H1 (cell line): Measurements from ENCODE around the gene OOSP4A. TPM values are rescaled to one million over a fixed set of nuclear protein-coding genes. Genes with fewer than 3 reads are reported as not detected.

Source experiments
- CTCF ChIA-PET: fragments of 300-600 bp; sonication (Branson Sonifier 250); formaldehyde crosslinking; loops from one replicate; lab custom pipeline; 2021; ENCODE audit not compliant: partially characterized antibody; lab: Charles Lee
- POLR2A ChIA-PET: fragments of 300-600 bp; sonication (Branson Sonifier 250); formaldehyde crosslinking; loops from one replicate; lab custom pipeline; 2021; ENCODE audit warnings: inconsistent platforms; ENCODE audit not compliant: partially characterized antibody; lab: Charles Lee
- DNase-seq, 2 experiments: peaks; one replicate each; pipeline versions ENCODE4 v3.0.0 to v3.0.0-alpha.2; 2010 to 2022; ENCODE audit warnings: low spot score in 2 of 2, low read depth in 1 of 2, mixed read lengths in 1 of 2
- FAIRE-seq: peaks from 2 replicates; lab custom pipeline; 2011; peaks lifted over from hg19 to GRCh38; lab: Jason Lieb, UNC
- H2AFZ ChIP-seq: 2 replicates; pipeline ENCODE4 v1.8.1; 2012; ENCODE audit warnings: low read length, inconsistent platforms
- H2AK5ac ChIP-seq: 2 replicates; pipeline ENCODE4 v1.6.1; 2013; ENCODE audit warnings: low read depth, low read length
- H2BK120ac ChIP-seq: replicated peaks from 2 replicates; pipeline ENCODE3; 2013; ENCODE audit warnings: low read depth, low read length, inconsistent platforms
- H2BK12ac ChIP-seq: 2 replicates; pipeline ENCODE4 v1.6.1; 2013; ENCODE audit warnings: low read depth, low read length
- H2BK15ac ChIP-seq: 2 replicates; pipeline ENCODE4 v1.6.1; 2013; ENCODE audit warnings: low read length
- H2BK20ac ChIP-seq: 2 replicates; pipeline ENCODE4 v1.6.1; 2013; ENCODE audit warnings: low read length
- H2BK5ac ChIP-seq: 2 replicates; pipeline ENCODE4 v1.6.1; 2013; ENCODE audit warnings: low read depth, low read length
- H3K14ac ChIP-seq: 2 replicates; pipeline ENCODE4 v1.6.1; 2013; ENCODE audit warnings: inconsistent platforms; ENCODE audit not compliant: insufficient read length
- H3K18ac ChIP-seq: 2 replicates; pipeline ENCODE4 v1.6.1; 2013; ENCODE audit warnings: low read length; ENCODE audit errors: extremely low read depth
- H3K23ac ChIP-seq: 2 replicates; pipeline ENCODE4 v1.6.1; 2013; ENCODE audit warnings: inconsistent platforms; ENCODE audit not compliant: insufficient read length
- H3K23me2 ChIP-seq: 2 replicates; pipeline ENCODE4 v1.6.1; 2013; ENCODE audit warnings: low read depth, low read length
- H3K27ac ChIP-seq: 2 replicates; pipeline ENCODE4 v1.6.1; 2011; ENCODE audit warnings: low read depth, low read length, inconsistent platforms
- H3K27me3 ChIP-seq, 4 experiments: replicated peaks in 1 of 4; 1 replicate in 1 of 4; 2 replicates in 3 of 4; pipeline versions ENCODE4 v1.6.1 to v1.8.1; 2011 to 2013; ENCODE audit warnings: low read length in 3 of 4, mild to moderate bottlenecking in 3 of 4, inconsistent platforms in 2 of 4, mixed read lengths in 2 of 4, moderate library complexity in 1 of 4; ENCODE audit not compliant: control insufficient read depth in 3 of 4, insufficient read depth in 3 of 4; ENCODE audit errors: extremely low read depth in 1 of 4
- H3K36me3 ChIP-seq, 4 experiments: 2 replicates each; pipeline versions ENCODE4 v1.6.1 to v1.8.1; 2011 to 2013; ENCODE audit warnings: mild to moderate bottlenecking in 4 of 4, low read length in 3 of 4, moderate library complexity in 2 of 4, control low read depth in 1 of 4, inconsistent platforms in 1 of 4; ENCODE audit not compliant: insufficient read depth in 4 of 4, control insufficient read depth in 2 of 4
- H3K4ac ChIP-seq: replicated peaks from 2 replicates; pipeline ENCODE3; 2013; ENCODE audit warnings: low read length, low read depth, mixed read lengths, inconsistent platforms; ENCODE audit not compliant: insufficient read length
- H3K4me1 ChIP-seq, 4 experiments: replicated peaks in 1 of 4; 1 replicate in 1 of 4; 2 replicates in 3 of 4; pipeline versions ENCODE4 v1.6.1 to v1.8.1; 2011 to 2013; ENCODE audit warnings: low read length in 3 of 4, inconsistent platforms in 2 of 4, mixed read lengths in 1 of 4; ENCODE audit not compliant: insufficient read depth in 4 of 4, control insufficient read depth in 3 of 4
- H3K4me2 ChIP-seq, 2 experiments: 2 replicates each; pipeline versions ENCODE4 v1.6.1 to v1.8.1; 2011 to 2013; ENCODE audit warnings: low read depth in 2 of 2, low read length in 2 of 2, control low read depth in 1 of 2, inconsistent platforms in 1 of 2, mild to moderate bottlenecking in 1 of 2; ENCODE audit not compliant: insufficient read depth in 1 of 2
- H3K4me3 ChIP-seq, 4 experiments: fragments of 200-600, 300-600 bp in 1 of 4; sonication (generic), shearing (Covaris generic), sonication (Bioruptor Twin) in 1 of 4; 2 replicates each; pipeline versions ENCODE4 v1.5.1 to v1.8.1; 2011 to 2016; ENCODE audit warnings: low read length in 4 of 4, low read depth in 3 of 4, control low read depth in 2 of 4, inconsistent platforms in 2 of 4, mild to moderate bottlenecking in 2 of 4, mixed read lengths in 1 of 4, moderate library complexity in 1 of 4; ENCODE audit not compliant: insufficient read depth in 2 of 4; ENCODE audit errors: extremely low read depth in 1 of 4
- H3K56ac ChIP-seq: replicated peaks from 2 replicates; pipeline ENCODE3; 2013; ENCODE audit warnings: low read depth, mild to moderate bottlenecking, mixed read lengths, low read length, inconsistent platforms; ENCODE audit not compliant: insufficient read length
- H3K79me1 ChIP-seq: 2 replicates; pipeline ENCODE4 v1.6.1; 2013; ENCODE audit warnings: low read depth, low read length, control low read depth
- H3K79me2 ChIP-seq, 2 experiments: 2 replicates each; pipeline versions ENCODE4 v1.6.1 to v1.8.1; 2012 to 2013; ENCODE audit warnings: low read length in 2 of 2, mild to moderate bottlenecking in 2 of 2, inconsistent platforms in 1 of 2; ENCODE audit not compliant: insufficient read depth in 2 of 2, control insufficient read depth in 1 of 2
- H3K9ac ChIP-seq, 4 experiments: replicated peaks in 1 of 4; 1 replicate in 1 of 4; 2 replicates in 3 of 4; pipeline versions ENCODE4 v1.6.1 to v1.8.1; 2011 to 2013; ENCODE audit warnings: low read depth in 3 of 4, low read length in 3 of 4, control low read depth in 2 of 4, mild to moderate bottlenecking in 2 of 4, moderate library complexity in 2 of 4, inconsistent platforms in 1 of 4; ENCODE audit errors: extremely low read depth in 1 of 4
- H3K9me3 ChIP-seq, 2 experiments: 2 replicates each; pipeline versions ENCODE4 v1.6.1 to v1.8.1; 2012 to 2013; ENCODE audit warnings: mild to moderate bottlenecking in 2 of 2, moderate library complexity in 2 of 2, control low read depth in 1 of 2, inconsistent platforms in 1 of 2, low read depth in 1 of 2, low read length in 1 of 2, mixed read lengths in 1 of 2; ENCODE audit not compliant: insufficient read depth in 2 of 2
- H4K20me1 ChIP-seq, 2 experiments: replicated peaks in 1 of 2; 2 replicates each; pipeline versions ENCODE3 to v1.8.1; 2011 to 2013; ENCODE audit warnings: inconsistent platforms in 2 of 2, low read length in 2 of 2, mild to moderate bottlenecking in 1 of 2; ENCODE audit not compliant: insufficient read depth in 2 of 2, control insufficient read depth in 1 of 2
- H4K5ac ChIP-seq: 2 replicates; pipeline ENCODE4 v1.6.1; 2013; ENCODE audit warnings: low read length, low read depth, mixed read lengths, inconsistent platforms; ENCODE audit not compliant: insufficient read length
- H4K8ac ChIP-seq: 2 replicates; pipeline ENCODE4 v1.8.0; 2013; ENCODE audit warnings: mild to moderate bottlenecking, moderate library complexity, low read length, inconsistent platforms; ENCODE audit not compliant: insufficient read depth; ENCODE audit errors: extremely low read depth
- H4K91ac ChIP-seq: replicated peaks from 2 replicates; pipeline ENCODE3; 2013; ENCODE audit warnings: low read length, mixed read lengths, inconsistent platforms; ENCODE audit not compliant: insufficient read length
- HDAC2 ChIP-seq, 2 experiments: fragments of 300-600 bp in 1 of 2; sonication (generic) in 1 of 2; IDR thresholded peaks; 2 replicates each; pipeline ENCODE4 v1.6.1; 2011 to 2012; ENCODE audit warnings: low read depth in 2 of 2, low read length in 2 of 2, mild to moderate bottlenecking in 2 of 2, moderate library complexity in 2 of 2, borderline replicate concordance in 1 of 2, inconsistent platforms in 1 of 2
- TAF1 ChIP-seq: IDR thresholded peaks from 2 replicates; pipeline ENCODE4 v1.6.1; 2011; ENCODE audit warnings: mild to moderate bottlenecking, low read depth, low read length
- WGBS, 2 experiments: shearing (Covaris generic) in 1 of 2; methylation state at CpG; one replicate each; pipeline versions ENCODE4 v1.1.6 to v1.1.7; 2013 to 2015; ENCODE audit warnings: low lambda C conversion rate in 2 of 2, mixed read lengths in 2 of 2, inconsistent platforms in 1 of 2, low coverage in 1 of 2, missing lambda C conversion rate in 1 of 2; ENCODE audit not compliant: insufficient replicate concordance in 2 of 2, insufficient coverage in 1 of 2, insufficient read length in 1 of 2; ENCODE audit errors: extremely low coverage in 1 of 2, missing lambda C conversion rate in 1 of 2; 5-methylcytosine and 5-hydroxymethylcytosine counted together
- polyA plus RNA-seq, 7 experiments: library from polyadenylated mRNA; depleted of rRNA in 3 of 7; stranded (reverse) in 5 of 7; unstranded in 2 of 7; fragments of >200 nt in 5 of 7; fragments of 200-250 nt in 2 of 7; gene quantifications; 1 replicate in 5 of 7; 2 replicates in 1 of 7; 4 replicates in 1 of 7; pipeline versions ENCODE4 v1.2.1 to v1.2.3, GENCODE V29; 2011 to 2013; ENCODE audit warnings: missing spikeins in 2 of 7, mixed read lengths in 2 of 7
- total RNA-seq: library from RNA; stranded (reverse); fragmentation: NEBNext Ultra II Directional; extraction: Animal tissue kit (Norgen Biotek cat#: 25700); gene quantifications from 2 replicates; pipeline ENCODE4 v1.2.1, GENCODE V29; 2021

Gene OOSP4A
- total and polyA plus RNA-seq, 2 of the 8 experiments (the other 6 are each of a cell fraction or from before 2014, with no cell fraction given): not detected

DNA sequence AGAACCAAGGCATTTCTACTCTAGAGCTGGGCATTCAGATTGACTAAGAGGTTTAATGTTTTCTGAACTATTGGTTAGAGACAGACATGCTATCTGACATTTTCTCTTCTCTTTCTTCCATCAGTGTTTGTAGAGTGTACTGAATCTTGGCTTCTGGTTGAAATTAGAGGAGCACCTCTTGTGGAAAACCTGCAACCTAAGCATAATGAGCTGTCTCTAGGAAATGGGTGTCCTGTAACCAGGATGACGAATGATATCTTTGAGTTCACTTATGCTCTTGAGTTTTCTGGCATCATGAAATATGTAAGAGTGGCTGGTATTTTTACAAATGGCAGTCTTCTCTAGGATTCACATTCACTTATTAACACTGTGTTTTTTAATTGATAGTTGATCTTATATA is 19.4 kb downstream of the OOSP4A start:
- peaks cover 0 to 1% (median 0%) of the 10 kb centered on the region in 4 experiments; a peak in 1 of 7 replicates for H3K27me3 ChIP-seq
- H2BK20ac ChIP-seq: no peak overlapping the region
- no peak overlapping the region for H4K5ac ChIP-seq
- H2BK12ac ChIP-seq: no peak overlapping the region
- POLR2A ChIA-PET: no interaction called here
- H4K20me1 ChIP-seq: no peaks in the 10 kb centered on the region
- no peak for DNase-seq
- no peak overlapping the region for H2AK5ac ChIP-seq
- H3K56ac ChIP-seq: no peak overlapping the region
- no peaks in the 10 kb centered on the region for H3K4me1 ChIP-seq
- H4K8ac ChIP-seq: no peak overlapping the region
- H2BK120ac ChIP-seq: no peak overlapping the region
- H3K18ac ChIP-seq: no peak overlapping the region
- no peaks in the 10 kb centered on the region for H3K36me3 ChIP-seq
- H2AFZ ChIP-seq: no peak overlapping the region
- H3K27ac ChIP-seq: no peak overlapping the region
- CTCF ChIA-PET: no interaction called here
- H3K79me2 ChIP-seq: no peaks in the 10 kb centered on the region
- no peak overlapping the region for H3K14ac ChIP-seq
- no peak overlapping the region for H3K4me3 ChIP-seq
- no peak overlapping the region for H2BK5ac ChIP-seq
- no peak overlapping the region for H3K9ac ChIP-seq
- WGBS, 2 experiments: 100% methylated on average over 1 of the region's 1 CpG; no CpG with 5 or more reads in 1 of the 2 experiments
- no peak for FAIRE-seq
- no peak overlapping the region for H4K91ac ChIP-seq
- no peak overlapping the region for H3K23ac ChIP-seq
- no peak overlapping the region for H3K4me2 ChIP-seq
- H3K79me1 ChIP-seq: no peaks in the 10 kb centered on the region
- no peaks in the 10 kb centered on the region for H3K9me3 ChIP-seq
- no peaks in the 10 kb centered on the region for H3K23me2 ChIP-seq
- no peak overlapping the region for H3K4ac ChIP-seq
- no peak overlapping the region for H2BK15ac ChIP-seq
- TF ChIP-seq HDAC2 (IDR thresholded peaks at IDR 0.05; ENCODE audit: borderline replicate concordance in 1 of 2, low read depth in 2 of 2, low read length in 2 of 2): no peak
- TF ChIP-seq TAF1: no peak
